GM12878 (cell line): ENCODE data around the gene ADGRG1.

Source experiments
- ATF2 ChIP-seq: IDR thresholded peaks from 2 replicates; pipeline ENCODE4 v1.6.1; 2012; ENCODE audit warnings: low read length, inconsistent platforms
- TAF1 ChIP-seq: IDR thresholded peaks from 2 replicates; pipeline ENCODE4 v1.6.1; 2011; ENCODE audit warnings: mild to moderate bottlenecking, low read depth, low read length, borderline replicate concordance

DNA sequence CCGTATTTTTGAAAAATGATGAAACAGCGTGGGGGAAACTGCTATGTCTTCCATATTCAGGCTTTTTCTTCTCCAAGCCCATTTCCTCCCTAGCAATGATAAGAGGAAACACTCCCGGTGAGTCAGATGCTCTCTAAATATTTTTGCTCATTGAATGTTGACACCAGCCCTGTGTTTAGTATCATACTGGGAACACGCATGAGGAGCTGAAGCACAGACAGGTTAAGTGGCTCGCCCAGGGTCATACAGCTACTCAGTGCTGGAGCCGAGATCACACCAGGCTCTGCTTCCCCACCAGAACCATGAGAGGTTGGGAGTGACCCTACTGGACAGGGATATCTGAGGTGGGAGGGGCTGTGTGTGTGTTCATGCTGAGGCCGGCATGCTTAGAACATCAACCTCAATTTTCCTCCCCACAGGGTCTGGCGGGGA, 37.8 kb upstream of the ADGRG1 start:
- no peak for TF ChIP-seq TAF1
- TF ChIP-seq ATF2: no peak
